Lower lobe of right lung (tissue), 2 donors: ENCODE measurements around the gene PHKB. TPM values are rescaled to one million over a fixed set of nuclear protein-coding genes. Genes with fewer than 3 reads are reported as not detected.

ENCODE experiments used
- ATAC-seq, 2 donors: fragments of 200-7000 bp; cut with Tn5 transposase; one replicate each; pipeline ENCODE4 v1.9.1; 2020 to 2022; ENCODE audit warnings: mild to moderate bottlenecking in 2 of 2, moderate library complexity in 2 of 2
- DNase-seq: peaks from one replicate; pipeline ENCODE4 v3.0.0-alpha.2; 2020
- H3K27ac ChIP-seq: fragments of 200-600 bp; one replicate; pipeline ENCODE4 v1.8.0; 2022
- H3K27me3 ChIP-seq: fragments of 200-600 bp; one replicate; pipeline ENCODE4 v1.8.0; 2022; ENCODE audit warnings: low read depth
- H3K36me3 ChIP-seq: fragments of 200-600 bp; one replicate; pipeline ENCODE4 v1.8.0; 2022; ENCODE audit warnings: mild to moderate bottlenecking
- H3K4me1 ChIP-seq: fragments of 200-600 bp; one replicate; pipeline ENCODE4 v1.8.0; 2022
- H3K4me3 ChIP-seq: fragments of 200-600 bp; one replicate; pipeline ENCODE4 v1.8.0; 2022; ENCODE audit warnings: mild to moderate bottlenecking
- H3K9me3 ChIP-seq: fragments of 200-600 bp; one replicate; pipeline ENCODE4 v1.8.0; 2022
- intact Hi-C: fragments of 100-400 bp; cut with DNase I; formaldehyde crosslinking; loops from one replicate; pipeline ENCODE4 v1.11.0; 2022
- total RNA-seq: library from RNA; stranded (reverse); fragmentation: NEBNext Ultra II Directional; extraction: Animal tissue kit (Norgen Biotek cat#: 25700); gene quantifications from one replicate; pipeline ENCODE4 v1.2.1, GENCODE V29; 2021
- TF ChIP-seq, protein P1 (sequence below): fragments of 200-600 bp; IDR thresholded peaks from one replicate; pipeline ENCODE4 v1.8.0; 2022; ENCODE audit warnings: antibody characterized with exemption, mild to moderate bottlenecking
- donor health status: DM: no; HTN: yes; CAD: no; lungs with severe emphysema.

The PHKB gene
- total RNA-seq, 1 donor from 2014 or later, result 95.1 TPM

DNA sequence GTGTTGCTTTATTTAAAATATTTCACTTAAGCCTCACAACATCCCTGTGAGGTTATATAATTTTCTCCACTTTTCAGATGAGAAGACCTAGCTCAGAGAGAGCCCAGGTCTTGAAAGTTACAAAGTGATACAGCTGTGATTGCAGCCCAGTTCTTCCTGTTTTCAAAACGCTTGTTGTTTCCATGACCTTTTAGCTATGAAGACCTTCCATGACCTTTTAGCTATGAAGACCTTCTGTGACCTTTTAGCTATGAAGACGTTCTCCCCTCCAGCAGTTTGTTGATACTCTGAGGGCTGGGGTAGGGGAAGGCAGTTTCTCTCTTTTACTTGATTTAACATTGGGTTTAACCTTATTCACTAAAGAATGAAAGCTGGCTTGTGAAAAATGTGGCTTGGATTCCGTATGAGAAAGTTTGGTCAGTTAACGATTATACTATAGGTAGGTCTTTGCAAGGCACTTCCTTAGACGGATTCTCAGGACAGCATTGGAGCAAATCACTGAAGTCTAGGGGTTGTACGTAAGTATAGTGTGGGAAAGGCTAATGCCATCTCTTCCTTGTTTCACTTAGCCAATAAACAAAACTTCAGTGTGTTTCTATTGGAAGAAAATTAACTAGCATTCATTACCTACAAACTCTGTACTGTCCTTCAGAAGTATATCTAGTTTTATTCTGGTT is 20.7 kb downstream of the PHKB start:
- no peaks in the 10 kb centered on the region for H3K27me3 ChIP-seq
- ATAC-seq (no peak), DNase-seq (no peak)
- no peak overlapping the region for H3K4me3 ChIP-seq
- TF ChIP-seq, protein P1, sequence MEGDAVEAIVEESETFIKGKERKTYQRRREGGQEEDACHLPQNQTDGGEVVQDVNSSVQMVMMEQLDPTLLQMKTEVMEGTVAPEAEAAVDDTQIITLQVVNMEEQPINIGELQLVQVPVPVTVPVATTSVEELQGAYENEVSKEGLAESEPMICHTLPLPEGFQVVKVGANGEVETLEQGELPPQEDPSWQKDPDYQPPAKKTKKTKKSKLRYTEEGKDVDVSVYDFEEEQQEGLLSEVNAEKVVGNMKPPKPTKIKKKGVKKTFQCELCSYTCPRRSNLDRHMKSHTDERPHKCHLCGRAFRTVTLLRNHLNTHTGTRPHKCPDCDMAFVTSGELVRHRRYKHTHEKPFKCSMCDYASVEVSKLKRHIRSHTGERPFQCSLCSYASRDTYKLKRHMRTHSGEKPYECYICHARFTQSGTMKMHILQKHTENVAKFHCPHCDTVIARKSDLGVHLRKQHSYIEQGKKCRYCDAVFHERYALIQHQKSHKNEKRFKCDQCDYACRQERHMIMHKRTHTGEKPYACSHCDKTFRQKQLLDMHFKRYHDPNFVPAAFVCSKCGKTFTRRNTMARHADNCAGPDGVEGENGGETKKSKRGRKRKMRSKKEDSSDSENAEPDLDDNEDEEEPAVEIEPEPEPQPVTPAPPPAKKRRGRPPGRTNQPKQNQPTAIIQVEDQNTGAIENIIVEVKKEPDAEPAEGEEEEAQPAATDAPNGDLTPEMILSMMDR, result no peak
- no peaks in the 10 kb centered on the region for H3K4me1 ChIP-seq
- peaks cover 10% of the 10 kb centered on the region for H3K36me3 ChIP-seq
- intact Hi-C loops, result no loop called here
- no peaks in the 10 kb centered on the region for H3K9me3 ChIP-seq
- H3K27ac ChIP-seq, result no peak overlapping the region

DNA sequence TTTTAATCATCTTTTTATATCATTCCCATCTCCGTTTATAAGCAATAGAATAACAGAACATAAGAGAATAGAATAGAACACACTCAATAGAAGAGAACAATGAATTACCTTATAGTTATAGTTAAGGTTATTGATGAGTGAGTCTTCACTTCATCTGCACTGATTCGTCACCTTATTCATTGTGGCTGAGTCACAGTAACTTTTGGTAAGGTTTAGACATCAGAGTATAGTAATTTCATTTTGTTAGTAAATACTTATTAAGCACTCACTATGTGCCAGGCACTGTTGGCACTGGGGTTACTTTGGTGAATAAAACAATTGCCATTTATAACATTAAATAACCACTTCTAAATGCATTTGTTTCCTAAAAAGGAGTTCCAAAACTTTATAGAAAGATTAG is 22.5 kb downstream of the PHKB start:
- no peak for DNase-seq
- TF ChIP-seq, protein P1, result no peak
- no peaks in the 10 kb centered on the region for H3K36me3 ChIP-seq
- ATAC-seq, result no peak
- intact Hi-C loops, result no loop called here
- no peaks in the 10 kb centered on the region for H3K27me3 ChIP-seq
- no peaks in the 10 kb centered on the region for H3K4me1 ChIP-seq
- no peak overlapping the region for H3K27ac ChIP-seq
- H3K4me3 ChIP-seq, result no peak overlapping the region
- H3K9me3 ChIP-seq, result no peaks in the 10 kb centered on the region

DNA sequence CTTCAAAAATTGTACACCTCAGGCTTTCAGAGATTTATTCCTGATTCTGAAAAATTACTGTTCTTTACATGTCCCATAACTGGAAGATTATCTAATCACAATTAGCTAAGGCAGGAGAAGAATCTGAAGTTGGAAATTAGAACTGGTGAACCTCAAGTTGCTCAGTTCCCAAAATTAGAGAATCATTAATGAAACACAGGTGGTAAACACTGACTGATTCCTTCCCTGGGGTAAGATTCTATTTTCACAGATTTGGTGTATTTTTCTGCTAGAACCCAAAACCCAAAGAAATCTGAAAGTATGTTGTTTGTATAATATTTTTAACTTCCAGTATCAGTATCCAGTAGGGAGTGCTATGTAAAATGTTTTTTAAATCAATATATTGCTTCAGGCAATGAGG is 25.7 kb downstream of the PHKB start:
- intact Hi-C loops, result no loop called here
- H3K4me1 ChIP-seq, result no peaks in the 10 kb centered on the region
- no peak overlapping the region for H3K4me3 ChIP-seq
- ATAC-seq (no peak), DNase-seq (no peak)
- peaks cover 24% of the 10 kb centered on the region for H3K9me3 ChIP-seq
- TF ChIP-seq, protein P1, result no peak
- no peaks in the 10 kb centered on the region for H3K36me3 ChIP-seq
- H3K27ac ChIP-seq, result no peak overlapping the region
- no peaks in the 10 kb centered on the region for H3K27me3 ChIP-seq

DNA sequence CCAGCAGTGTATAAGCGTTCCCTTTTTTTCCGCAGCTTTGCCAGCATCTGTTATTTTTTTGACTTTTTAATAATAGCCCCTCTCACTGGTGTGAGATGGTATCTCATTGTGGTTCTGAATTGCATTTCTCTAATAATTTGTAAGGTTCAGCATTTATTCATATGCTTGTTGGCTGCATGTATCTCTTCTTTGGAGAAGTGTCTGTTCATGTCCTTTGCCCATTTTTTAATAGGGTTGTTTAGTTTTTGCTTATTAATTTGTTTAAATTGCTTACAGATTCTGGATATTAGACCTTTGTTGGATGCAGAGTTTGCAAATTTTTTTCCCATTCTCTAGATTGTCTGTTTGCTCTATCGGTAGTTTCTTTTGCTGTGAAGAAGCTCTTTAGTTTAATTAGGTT is 26.9 kb downstream of the PHKB start:
- H3K36me3 ChIP-seq, result no peaks in the 10 kb centered on the region
- no peak overlapping the region for H3K27ac ChIP-seq
- intact Hi-C loops, result no loop called here
- H3K4me1 ChIP-seq, result peaks cover 11% of the 10 kb centered on the region
- TF ChIP-seq, protein P1, result no peak
- H3K27me3 ChIP-seq, result no peaks in the 10 kb centered on the region
- H3K9me3 ChIP-seq, result peaks cover 24% of the 10 kb centered on the region
- ATAC-seq (no peak), DNase-seq (no peak)
- H3K4me3 ChIP-seq, result no peak overlapping the region

DNA sequence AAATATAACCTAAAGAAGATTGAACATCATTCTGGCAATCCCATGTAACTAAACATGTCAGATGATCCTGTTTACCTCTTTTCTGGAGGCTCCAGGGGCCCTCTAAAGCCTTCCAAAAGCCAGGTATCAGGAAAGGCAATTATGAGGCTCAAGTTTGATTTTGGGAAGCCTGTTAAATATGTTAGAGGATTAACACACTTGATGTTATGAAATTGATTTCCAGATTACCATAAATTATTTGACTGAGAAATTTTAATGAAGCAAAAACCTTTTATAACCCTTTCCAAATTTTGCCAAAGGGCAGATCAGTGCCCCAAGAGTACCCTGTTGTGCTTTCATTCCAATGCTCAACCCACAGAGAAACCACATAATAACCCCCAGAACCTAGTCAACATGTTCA is 29.3 kb downstream of the PHKB start:
- DNase-seq (no peak), ATAC-seq (no peak)
- no peak overlapping the region for H3K27ac ChIP-seq
- peaks cover 24% of the 10 kb centered on the region for H3K9me3 ChIP-seq
- intact Hi-C loops, result no loop called here
- peaks cover 23% of the 10 kb centered on the region for H3K4me1 ChIP-seq
- TF ChIP-seq, protein P1, result no peak
- no peaks in the 10 kb centered on the region for H3K27me3 ChIP-seq
- no peaks in the 10 kb centered on the region for H3K36me3 ChIP-seq
- no peak overlapping the region for H3K4me3 ChIP-seq
